NCI-H1436 (cell line): ENCODE data around the gene DMRT1.
A peak's percentile ranks its signal among the peaks of the same experiment; 100 is the strongest.
"Not testable (repeated sequence)": the region's sequence is repeated elsewhere in the genome, so short reads cannot be mapped to it uniquely, and the experiment has no call there.

Experiments
- DNase-seq: peaks from one replicate; lab custom pipeline; 2025; lab: John Stamatoyannopoulos, UW

DMRT1 gene

GRCh38 chr9:860706-861105 is 19.2 kb downstream of the DMRT1 start:
- no peak for DNase-seq

- not testable (repeated sequence) for DNase-seq
Measured at GRCh38 chr9:861525-861924, 20.0 kb downstream of the DMRT1 start.

GRCh38 chr9:875119-875962 is 33.8 kb downstream of the DMRT1 start:
- DNase-seq: no peak

- no peak for DNase-seq
Measured at GRCh38 chr9:876425-876824, 34.9 kb downstream of the DMRT1 start.

GRCh38 chr9:878239-878638 is 36.7 kb downstream of the DMRT1 start:
- DNase-seq: no peak

GRCh38 chr9:880725-881124 is 39.2 kb downstream of the DMRT1 start:
- DNase-seq: no peak

- DNase-seq: no peak
Measured at GRCh38 chr9:882416-882924, 41.0 kb downstream of the DMRT1 start.

- no peak for DNase-seq
Measured at GRCh38 chr9:883011-883410, 41.5 kb downstream of the DMRT1 start.

GRCh38 chr9:886886-887285 is 45.4 kb downstream of the DMRT1 start:
- DNase-seq: no peak

- no peak for DNase-seq
Measured at GRCh38 chr9:892123-892522, 50.6 kb downstream of the DMRT1 start.

GRCh38 chr9:893115-893514 is 51.6 kb downstream of the DMRT1 start:
- no peak for DNase-seq

GRCh38 chr9:893843-894420 is 52.4 kb downstream of the DMRT1 start:
- DNase-seq: peak; percentile 46

- no peak for DNase-seq
Measured at GRCh38 chr9:899440-900184, 58.1 kb downstream of the DMRT1 start.

- peak; percentile 38 for DNase-seq
Measured at GRCh38 chr9:903886-904285, 62.4 kb downstream of the DMRT1 start.

GRCh38 chr9:905906-906305 is 64.4 kb downstream of the DMRT1 start:
- DNase-seq: no peak

GRCh38 chr9:908536-909205 is 67.2 kb downstream of the DMRT1 start:
- no peak for DNase-seq

- no peak for DNase-seq
Measured at GRCh38 chr9:911005-911404, 69.5 kb downstream of the DMRT1 start.

- no peak for DNase-seq
Measured at GRCh38 chr9:912776-913175, 71.3 kb downstream of the DMRT1 start.

- DNase-seq: not testable (repeated sequence)
Measured at GRCh38 chr9:913526-913925, 72.0 kb downstream of the DMRT1 start.

- DNase-seq: no peak
Measured at GRCh38 chr9:917730-918129, 76.2 kb downstream of the DMRT1 start.

- DNase-seq: no peak
Measured at GRCh38 chr9:920927-921326, 79.4 kb downstream of the DMRT1 start.

GRCh38 chr9:922171-922570 is 80.7 kb downstream of the DMRT1 start:
- no peak for DNase-seq
